Airway epithelial cell (primary cell): ENCODE measurements around the gene GLRA1. TPM values are rescaled to one million over a fixed set of nuclear protein-coding genes. Genes with fewer than 3 reads are reported as not detected.

Source experiments
- total RNA-seq: library from RNA; depleted of rRNA; stranded (reverse); fragments of >200 nt; gene quantifications from 2 replicates; pipeline ENCODE4 v1.2.3, GENCODE V29; 2015

GLRA1 gene
- total RNA-seq = not detected in 2 replicates

GRCh38 chr5:151924564-151925301 is at the start of gene GLRA1:
Gene GLRA1 (minus strand): TSS chr5:151924851. CDS start chr5:151924549, 302 bp downstream.

Other genes with a start within 250 kb of the GLRA1 start
- gene SPARC, start 237.9 kb downstream of the GLRA1 start, total RNA-seq = 129 and 176 TPM in 2 replicates
- 139 and 206 TPM in 2 replicates for gene ATOX1, start 166.2 kb downstream of the GLRA1 start, total RNA-seq
- gene G3BP1, start 152.9 kb downstream of the GLRA1 start, total RNA-seq = 124 and 140 TPM in 2 replicates